MG63 (cell line): ENCODE data around the gene SCGB1C1. TPM values are rescaled to one million over a fixed set of nuclear protein-coding genes. Genes with fewer than 3 reads are reported as not detected.
"Not testable (repeated sequence)": the region's sequence is repeated elsewhere in the genome, so short reads cannot be mapped to it uniquely, and the experiment has no call there.

ENCODE experiments used
- DNase-seq: peaks from one replicate; pipeline ENCODE4 v3.0.0-alpha.2; 2020
- H3K27me3 ChIP-seq: fragments of 250-450 bp; sonication (Bioruptor Pico); 2 replicates; pipeline ENCODE4 v1.5.1; 2020; ENCODE audit warnings: mild to moderate bottlenecking, moderate library complexity
- H3K36me3 ChIP-seq: fragments of 250-450 bp; sonication (Bioruptor Pico); 2 replicates; pipeline ENCODE4 v1.5.1; 2020; ENCODE audit warnings: mild to moderate bottlenecking, moderate library complexity
- H3K4me3 ChIP-seq: fragments of 250-450 bp; sonication (Bioruptor Pico); 2 replicates; pipeline ENCODE4 v1.5.1; 2020; ENCODE audit warnings: mild to moderate bottlenecking, moderate library complexity
- H3K9me3 ChIP-seq: fragments of 250-450 bp; sonication (Bioruptor Pico); 2 replicates; pipeline ENCODE4 v1.5.1; 2020; ENCODE audit warnings: mild to moderate bottlenecking, moderate library complexity
- total RNA-seq: library from RNA; depleted of rRNA; stranded (reverse); fragments of >200 nt; shearing (Covaris generic); gene quantifications from 2 replicates; pipeline ENCODE4 v1.2.3, GENCODE V29; 2014; ENCODE audit warnings: low replicate concordance; rRNA removed

Gene SCGB1C1
- not detected in 2 replicates for total RNA-seq

GRCh38 chr11:192674-193128, at the start of gene SCGB1C1:
Gene SCGB1C1 (plus strand): TSS chr11:193078. CDS start chr11:193100, 22 bp downstream.
- H3K36me3 ChIP-seq = not testable (repeated sequence)

DNA sequence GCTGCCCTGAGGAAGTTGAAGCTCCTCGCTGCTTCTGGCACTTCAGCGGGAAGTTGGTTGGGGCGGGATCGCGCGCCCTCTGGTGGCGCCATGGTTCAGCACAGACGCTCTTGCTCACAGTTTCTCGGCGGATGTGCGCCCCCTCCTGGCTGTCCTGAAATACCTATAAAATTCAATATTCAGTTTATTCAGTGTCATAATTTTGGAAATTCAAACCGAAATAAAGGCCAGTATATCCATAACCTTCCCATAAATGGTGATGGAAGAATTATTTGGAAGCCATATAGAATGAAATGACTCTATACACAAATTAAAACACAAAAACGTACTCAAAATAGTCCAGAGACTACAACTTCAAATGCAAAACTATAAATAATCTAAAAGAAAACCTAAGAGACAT, 12.6 kb upstream of the SCGB1C1 start:
- not testable (repeated sequence) for H3K4me3 ChIP-seq, H3K9me3 ChIP-seq, H3K36me3 ChIP-seq, H3K27me3 ChIP-seq, DNase-seq

More at GRCh38 chr11:192674-193128, at the start of gene SCGB1C1:
- not testable (repeated sequence) for DNase-seq, H3K27me3 ChIP-seq, H3K4me3 ChIP-seq, H3K9me3 ChIP-seq

DNA sequence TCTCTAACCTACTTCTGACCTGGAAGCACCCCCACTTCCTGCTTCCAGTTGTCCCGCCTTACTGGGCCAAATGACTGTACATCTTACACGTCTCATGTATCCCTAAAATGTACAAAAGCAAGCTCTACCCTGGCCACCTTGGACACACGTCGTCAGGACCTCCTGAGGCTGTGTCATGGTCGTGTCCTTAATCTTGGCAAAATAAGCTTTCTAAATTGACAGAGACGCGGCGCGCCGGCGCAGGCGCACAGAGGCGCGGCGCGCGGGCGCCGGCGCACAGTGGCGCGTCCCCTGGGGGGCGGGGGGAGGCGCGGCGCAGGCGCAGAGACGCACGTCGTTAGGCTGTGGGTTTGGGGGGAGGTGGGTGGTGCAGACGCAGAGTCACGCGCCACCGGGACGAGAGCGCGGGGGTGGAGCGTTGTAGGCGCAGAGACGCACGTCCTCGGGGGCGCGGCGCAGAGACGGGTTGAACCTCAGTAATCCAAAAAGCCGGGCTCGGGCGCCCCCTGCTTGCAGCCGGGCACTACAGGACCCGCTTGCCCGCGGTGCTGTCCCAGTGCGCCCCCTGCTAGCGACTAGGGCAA, 3.6 kb upstream of the SCGB1C1 start:
- not testable (repeated sequence) for H3K9me3 ChIP-seq

DNA sequence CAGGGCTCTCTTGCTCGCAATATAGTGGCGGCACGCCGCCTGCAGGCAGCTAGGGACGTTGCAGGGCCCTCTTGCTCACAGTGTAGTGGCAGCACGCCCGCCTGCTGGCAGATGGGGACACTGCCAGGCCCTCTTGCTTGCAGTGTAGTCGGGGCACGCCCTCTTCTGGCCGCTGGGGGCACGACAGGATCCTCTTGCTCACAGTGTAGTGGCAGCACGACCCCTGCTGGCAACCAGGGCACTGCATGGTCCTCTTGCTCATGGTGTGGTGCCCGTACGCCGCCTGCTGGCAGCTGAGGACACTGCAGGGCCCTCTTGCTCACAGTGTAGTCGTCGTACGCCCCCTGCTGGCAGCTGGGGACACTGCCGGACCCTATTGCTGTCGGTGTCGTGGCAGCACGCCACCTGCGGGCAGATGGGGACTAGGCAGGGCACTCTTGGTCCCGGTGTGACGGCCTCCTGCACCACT, 3.0 kb upstream of the SCGB1C1 start:
- peak; percentile 64 for DNase-seq
- not testable (repeated sequence) for H3K27me3 ChIP-seq, H3K36me3 ChIP-seq, H3K4me3 ChIP-seq, H3K9me3 ChIP-seq

More for the DNA sequence above, 3.6 kb upstream of the SCGB1C1 start:
- not testable (repeated sequence) for H3K4me3 ChIP-seq, DNase-seq, H3K27me3 ChIP-seq, H3K36me3 ChIP-seq

DNA sequence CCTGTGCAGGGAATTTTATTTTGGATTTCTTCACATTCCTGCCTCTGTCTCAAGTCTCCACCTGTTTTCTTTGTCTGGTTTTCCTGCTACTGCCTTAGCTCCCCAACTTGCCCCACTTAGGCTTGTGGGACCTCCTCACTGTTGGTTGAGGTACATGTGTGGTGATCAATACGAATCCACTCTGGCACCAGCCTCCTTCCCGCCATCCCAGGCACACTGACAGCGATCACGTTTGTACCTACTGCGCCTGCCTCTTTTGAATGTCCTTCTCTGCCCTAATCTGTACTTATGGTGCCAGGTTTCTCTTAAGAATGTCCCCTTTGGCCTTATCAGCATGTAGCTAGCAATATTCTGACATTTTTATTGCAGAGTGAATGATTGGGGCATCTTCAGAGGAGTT, 2.3 kb upstream of the SCGB1C1 start:
- H3K9me3 ChIP-seq, H3K27me3 ChIP-seq, H3K36me3 ChIP-seq, DNase-seq, H3K4me3 ChIP-seq: not testable (repeated sequence)

DNA sequence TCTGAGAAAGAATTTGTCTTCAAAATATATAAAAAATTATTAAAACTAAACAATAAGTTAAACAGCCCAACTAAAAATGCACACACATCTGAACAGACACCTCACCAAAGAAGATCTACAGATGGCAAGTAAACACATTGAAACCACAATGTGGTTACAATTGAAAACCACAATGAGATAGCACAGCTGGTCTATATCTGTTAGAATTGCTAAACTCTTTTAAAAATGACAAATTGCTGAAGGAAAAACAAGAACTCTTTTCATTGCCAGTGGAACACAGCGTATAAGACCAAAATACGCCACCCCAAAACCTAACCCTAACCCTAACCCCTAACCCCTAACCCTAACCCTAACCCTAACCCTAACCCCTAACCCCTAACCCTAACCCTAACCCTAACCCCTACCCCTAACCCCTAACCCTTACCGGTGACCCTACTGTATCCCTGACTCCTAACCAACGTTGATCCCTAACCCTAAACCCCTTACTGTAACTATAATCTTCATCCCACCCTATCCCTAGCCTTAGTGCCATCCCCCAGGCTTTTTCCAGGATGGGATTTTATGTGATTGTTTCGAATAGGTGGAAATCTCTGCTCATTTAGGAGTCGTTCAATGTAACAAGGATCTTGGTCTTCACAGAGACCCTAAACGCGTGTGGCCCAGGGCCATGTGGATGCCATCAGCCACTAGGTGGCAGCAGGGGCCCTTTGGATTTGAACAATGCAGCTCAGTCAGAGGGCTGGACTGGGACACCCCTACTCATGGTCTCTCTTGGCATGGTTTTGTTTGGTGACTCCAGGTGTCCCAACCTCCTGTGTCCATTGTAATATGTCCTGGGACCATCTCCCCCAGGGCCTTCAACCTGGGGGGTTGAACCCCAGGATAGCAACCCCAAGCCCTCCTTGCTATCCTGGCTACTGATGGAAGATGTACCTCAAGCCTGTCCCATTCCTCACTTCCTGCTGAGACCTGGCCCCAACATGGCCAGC, 1.1 kb upstream of the SCGB1C1 start:
- H3K4me3 ChIP-seq, H3K9me3 ChIP-seq, H3K27me3 ChIP-seq, H3K36me3 ChIP-seq: not testable (repeated sequence)
- DNase-seq = peak; percentile 41

DNA sequence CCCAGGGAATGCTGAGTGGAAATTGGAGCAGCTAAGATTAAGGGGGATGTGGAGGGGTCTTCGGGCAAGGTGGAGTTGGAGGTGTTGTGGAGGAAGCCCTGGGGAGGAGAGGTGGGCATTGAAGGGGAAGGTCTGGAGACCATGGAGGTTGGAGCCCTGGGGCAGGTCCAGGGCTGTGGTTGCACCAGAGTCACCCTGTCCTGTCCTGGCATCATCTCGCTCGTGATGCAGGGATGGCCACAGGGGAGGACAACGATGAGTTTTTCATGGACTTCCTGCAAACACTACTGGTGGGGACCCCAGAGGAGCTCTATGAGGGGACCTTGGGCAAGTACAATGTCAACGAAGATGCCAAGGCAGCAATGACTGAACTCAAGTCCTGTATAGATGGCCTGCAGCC, 603 bp downstream of the SCGB1C1 start:
- not testable (repeated sequence) for DNase-seq, H3K27me3 ChIP-seq

GRCh38 chr11:196786-197731, 4.2 kb downstream of the SCGB1C1 start:
- no peak for DNase-seq

More for the DNA sequence above, 603 bp downstream of the SCGB1C1 start:
- not testable (repeated sequence) for H3K36me3 ChIP-seq, H3K4me3 ChIP-seq, H3K9me3 ChIP-seq

GRCh38 chr11:197741-198235, 4.9 kb downstream of the SCGB1C1 start:
- H3K27me3 ChIP-seq = no peaks in the 10 kb centered on the region
- no peak overlapping the region for H3K4me3 ChIP-seq
- peaks cover 21% of the 10 kb centered on the region for H3K36me3 ChIP-seq
- H3K9me3 ChIP-seq = no peaks in the 10 kb centered on the region
- DNase-seq = no peak

More at GRCh38 chr11:196786-197731, 4.2 kb downstream of the SCGB1C1 start:
- Histone ChIP-seq H3K36me3 (peaks cover 14% of the 10 kb centered on the region), H3K9me3 (no peaks in the 10 kb centered on the region), H3K4me3 (no peak overlapping the region), H3K27me3 (no peaks in the 10 kb centered on the region)

GRCh38 chr11:198236-198806, 5.4 kb downstream of the SCGB1C1 start:
- DNase-seq = no peak
- Histone ChIP-seq H3K27me3 (no peaks in the 10 kb centered on the region), H3K9me3 (no peaks in the 10 kb centered on the region), H3K4me3 (no peak overlapping the region), H3K36me3 (peaks cover 26% of the 10 kb centered on the region)

DNA sequence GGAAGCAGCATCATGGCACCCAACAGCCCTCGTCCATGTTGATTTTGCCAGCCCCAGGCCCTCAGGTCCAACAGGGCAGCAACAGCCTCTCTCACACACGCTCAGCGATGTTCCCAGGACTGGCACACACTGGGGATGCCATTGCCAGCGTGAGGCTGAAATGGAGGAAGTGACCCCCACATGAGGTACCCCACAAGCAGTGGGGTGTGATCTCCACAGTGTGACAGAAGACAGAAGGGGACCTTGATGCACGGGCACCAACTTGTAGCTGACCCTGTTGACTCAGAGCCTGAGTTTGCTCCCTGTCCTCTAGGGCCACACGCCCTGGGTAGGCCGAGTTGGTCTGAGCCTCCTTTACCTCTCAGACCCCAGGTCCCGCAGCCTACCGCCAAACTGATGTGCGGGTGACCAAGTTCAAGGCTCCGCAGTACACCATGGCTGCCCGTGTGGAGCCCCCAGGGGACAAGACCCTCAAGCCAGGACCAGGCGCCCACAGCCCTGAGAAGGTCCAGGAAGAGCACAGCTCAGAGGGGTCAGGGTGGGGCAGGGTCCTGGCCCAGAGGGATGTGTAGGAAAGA, 6.2 kb downstream of the SCGB1C1 start:
- DNase-seq = no peak
- Histone ChIP-seq H3K27me3 (no peaks in the 10 kb centered on the region), H3K9me3 (no peaks in the 10 kb centered on the region), H3K4me3 (no peak overlapping the region), H3K36me3 (peaks cover 34% of the 10 kb centered on the region)

DNA sequence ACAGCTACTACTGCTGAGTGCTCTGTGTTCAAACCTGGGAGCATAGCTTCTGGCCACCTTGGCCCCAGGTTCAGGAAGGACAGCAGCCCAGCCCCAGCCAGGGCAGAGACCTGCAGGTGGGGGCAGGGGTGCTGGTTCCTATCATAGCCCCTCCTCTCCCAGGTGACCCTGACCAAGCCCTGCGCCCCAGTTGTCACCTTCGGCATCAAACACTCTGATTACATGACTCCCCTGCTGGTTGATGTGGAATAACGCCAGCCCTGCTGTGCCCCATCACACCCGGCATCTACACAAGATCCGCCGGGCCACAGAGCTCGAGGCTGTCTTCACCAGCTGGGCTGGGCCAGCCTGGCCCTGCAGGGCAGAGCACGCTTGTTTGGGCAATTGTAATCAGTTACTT, 6.9 kb downstream of the SCGB1C1 start:
- Histone ChIP-seq H3K27me3 (no peaks in the 10 kb centered on the region), H3K4me3 (no peak overlapping the region), H3K9me3 (no peaks in the 10 kb centered on the region), H3K36me3 (peaks cover 41% of the 10 kb centered on the region)
- no peak for DNase-seq

DNA sequence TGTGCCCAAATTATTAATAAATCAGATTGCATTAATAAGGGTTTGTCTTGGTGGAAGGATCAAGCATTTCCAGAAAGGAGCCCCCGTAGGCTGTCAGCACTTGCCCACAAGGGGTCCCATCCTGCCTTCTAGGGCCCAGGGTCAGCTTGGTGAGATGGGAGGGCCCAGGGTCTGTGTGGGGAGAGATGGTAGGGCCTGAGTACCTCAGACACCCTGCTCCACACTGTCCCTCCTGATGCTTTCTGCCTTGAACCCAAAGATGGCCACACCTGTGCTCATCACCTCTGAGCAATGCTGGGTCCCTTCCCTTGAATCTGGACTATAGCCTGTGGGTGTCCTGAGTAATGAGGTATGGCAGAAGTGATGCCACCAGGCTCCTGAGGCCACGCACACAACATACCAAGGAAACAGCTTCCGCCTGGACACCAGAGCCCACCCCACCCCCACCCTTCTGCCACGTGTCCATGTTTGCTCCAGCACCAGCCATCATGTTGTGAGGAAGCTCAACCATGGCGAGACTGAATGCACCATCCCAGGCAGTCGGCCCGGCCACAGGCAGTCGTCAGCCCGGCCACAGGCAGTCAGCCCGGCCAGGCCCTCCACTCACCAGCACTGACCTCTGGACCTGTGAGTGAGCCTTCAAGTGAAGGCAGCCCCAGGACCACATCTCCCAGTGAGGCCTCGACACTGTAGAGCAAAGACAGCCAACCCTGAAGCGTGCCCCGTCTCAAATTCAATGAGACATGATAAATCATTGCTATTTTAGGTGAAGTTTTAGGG, 7.5 kb downstream of the SCGB1C1 start:
- Histone ChIP-seq H3K27me3 (no peaks in the 10 kb centered on the region), H3K4me3 (no peak overlapping the region), H3K9me3 (no peaks in the 10 kb centered on the region), H3K36me3 (peaks cover 47% of the 10 kb centered on the region)
- DNase-seq = no peak

GRCh38 chr11:201966-202365, 9.1 kb downstream of the SCGB1C1 start:
- no peaks in the 10 kb centered on the region for H3K27me3 ChIP-seq
- no peaks in the 10 kb centered on the region for H3K9me3 ChIP-seq
- H3K36me3 ChIP-seq = peaks cover 63% of the 10 kb centered on the region
- DNase-seq = no peak
- H3K4me3 ChIP-seq = no peak overlapping the region

DNA sequence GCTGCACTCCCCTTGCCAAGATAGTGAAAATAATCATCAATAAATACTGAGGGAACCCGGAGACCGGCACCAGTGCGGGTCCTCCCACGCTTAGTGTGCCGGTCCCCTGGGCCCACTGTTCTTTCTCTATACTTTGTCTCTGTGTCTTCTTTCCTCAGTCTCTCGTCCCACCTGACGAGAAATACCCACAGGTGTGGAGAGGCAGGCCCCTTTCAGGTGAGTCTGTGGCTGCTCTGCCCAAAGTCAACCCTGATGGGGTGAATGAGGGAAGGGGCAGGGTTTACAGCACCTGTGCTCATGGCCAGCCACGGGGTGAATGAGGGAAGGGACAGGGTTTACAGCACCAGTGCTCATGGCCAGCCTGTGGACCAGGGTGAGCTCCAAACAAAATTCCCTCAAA, 9.6 kb downstream of the SCGB1C1 start:
- Histone ChIP-seq H3K27me3 (no peaks in the 10 kb centered on the region), H3K36me3 (peaks cover 64% of the 10 kb centered on the region), H3K9me3 (no peaks in the 10 kb centered on the region), H3K4me3 (no peak overlapping the region)
- no peak for DNase-seq
